Psoas muscle (tissue), 8 donors: Measurements from ENCODE around the gene PPFIBP2. TPM values are rescaled to one million over a fixed set of nuclear protein-coding genes. Genes with fewer than 3 reads are reported as not detected.

Source experiments
- ATAC-seq, 4 donors: fragments of 200-7000 bp; cut with Tn5 transposase; one replicate each; pipeline ENCODE4 v1.9.1; 2020; ENCODE audit warnings: moderate library complexity in 3 of 4, mild to moderate bottlenecking in 2 of 4
- DNase-seq, 2 donors: peaks; one replicate each; pipeline ENCODE4 v3.0.0-alpha.2; 2020
- H3K27ac ChIP-seq: fragments of 200-600 bp; one replicate; pipeline ENCODE4 v1.8.0; 2022
- H3K27me3 ChIP-seq, 3 donors: fragments of 200-600 bp in 1 of 3; one replicate each; pipeline versions ENCODE4 v1.6.1 to v1.8.0; 2013 to 2022; ENCODE audit warnings: low read length in 2 of 3, mild to moderate bottlenecking in 2 of 3, moderate library complexity in 1 of 3; ENCODE audit not compliant: insufficient read depth in 3 of 3
- H3K36me3 ChIP-seq, 2 donors: fragments of 200-600 bp in 1 of 2; one replicate each; pipeline versions ENCODE4 v1.6.1 to v1.8.0; 2013 to 2022; ENCODE audit warnings: low read depth in 1 of 2, mild to moderate bottlenecking in 1 of 2, moderate library complexity in 1 of 2; ENCODE audit not compliant: insufficient read depth in 1 of 2
- H3K4me1 ChIP-seq: fragments of 200-600 bp; one replicate; pipeline ENCODE4 v1.8.0; 2022
- H3K4me3 ChIP-seq: fragments of 200-600 bp; one replicate; pipeline ENCODE4 v1.8.0; 2022; ENCODE audit warnings: mild to moderate bottlenecking
- H3K9me3 ChIP-seq: fragments of 200-600 bp; one replicate; pipeline ENCODE4 v1.8.0; 2022
- WGBS, 3 donors: extraction: QIAGEN DNeasy Blood & Tissue Kit; methylation state at CpG; one replicate each; pipeline versions ENCODE4 v1.1.6 to v1.1.7; 2013; 5-methylcytosine and 5-hydroxymethylcytosine counted together
- intact Hi-C, 2 donors: fragments of 100-400 bp; cut with DNase I; formaldehyde crosslinking; loops; one replicate each; pipeline versions ENCODE4 v1.11.0 to v1.14.2; 2022
- polyA plus RNA-seq, 3 donors: library from polyadenylated mRNA; stranded (reverse); fragments of 200-250 nt; gene quantifications; one replicate each; pipeline ENCODE4 v1.2.3, GENCODE V29; 2013
- total RNA-seq, 4 donors: library from RNA; stranded (reverse); fragmentation: NEBNext Ultra II Directional in 2 of 4; extraction: Animal tissue kit (Norgen Biotek cat#: 25700) in 2 of 4; gene quantifications; one replicate each; pipeline versions ENCODE4 v1.2.1 to v1.2.4, GENCODE V29; 2021 to 2023
- TF ChIP-seq, protein P1 (sequence below): fragments of 200-600 bp; IDR thresholded peaks from one replicate; pipeline ENCODE4 v1.8.0; 2022; ENCODE audit warnings: antibody characterized with exemption
- donor health status: healthy with polysubstance abuse.
- donor health status: DM: no; HTN: no; CAD: no; lungs with moderate emphysema.
- donor health status: Bipolar disorder and iron deficiency.
- donor health status: healthy.
- donor health status: DM: yes; HTN: yes; CAD: no.
- donor health status: DM: no; HTN: no; CAD: no.
- donor health status: DM: no; HTN: no; CAD: no.
- donor health status: DM: yes; HTN: yes; CAD: no.

Gene PPFIBP2
- total and polyA plus RNA-seq, 7 donors = 7.4 to 54.8 (median 19.7) TPM

GRCh38 chr11:7583248-7583647, 69.4 kb downstream of the PPFIBP2 start:
- intact Hi-C loops = loop anchor here in 1 of 2 donors (10.0 kb wide), 1 partner anchor 1728 kb away; the partner anchor contains the start of gene OR52E8
- WGBS, 3 donors = 76 to 80% (median 78%) methylated on average over 3 of the region's 3 CpGs

DNA sequence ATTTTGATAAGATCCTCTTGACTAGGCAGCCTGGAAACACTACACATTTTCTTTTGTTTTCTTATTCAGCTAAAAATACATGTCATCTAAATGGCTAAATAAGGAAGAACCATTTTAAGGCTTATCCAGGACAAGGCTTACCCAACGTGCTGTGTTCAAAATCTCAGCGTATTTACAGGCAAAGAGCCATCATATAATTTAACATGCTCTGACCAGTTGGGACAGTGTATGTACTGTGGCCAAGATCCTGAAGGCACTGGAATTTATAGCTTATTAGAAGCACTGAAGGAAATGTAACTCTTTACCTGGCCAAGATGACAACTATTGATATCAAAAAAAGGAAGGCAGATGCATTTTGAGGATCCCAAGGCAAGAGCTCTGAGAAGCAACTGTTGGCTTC, 71.1 kb downstream of the PPFIBP2 start:
- no peaks in the 10 kb centered on the region for H3K27me3 ChIP-seq
- H3K36me3 ChIP-seq = no peaks in the 10 kb centered on the region
- ATAC-seq (no peak), DNase-seq (no peak)
- TF ChIP-seq, protein P1, sequence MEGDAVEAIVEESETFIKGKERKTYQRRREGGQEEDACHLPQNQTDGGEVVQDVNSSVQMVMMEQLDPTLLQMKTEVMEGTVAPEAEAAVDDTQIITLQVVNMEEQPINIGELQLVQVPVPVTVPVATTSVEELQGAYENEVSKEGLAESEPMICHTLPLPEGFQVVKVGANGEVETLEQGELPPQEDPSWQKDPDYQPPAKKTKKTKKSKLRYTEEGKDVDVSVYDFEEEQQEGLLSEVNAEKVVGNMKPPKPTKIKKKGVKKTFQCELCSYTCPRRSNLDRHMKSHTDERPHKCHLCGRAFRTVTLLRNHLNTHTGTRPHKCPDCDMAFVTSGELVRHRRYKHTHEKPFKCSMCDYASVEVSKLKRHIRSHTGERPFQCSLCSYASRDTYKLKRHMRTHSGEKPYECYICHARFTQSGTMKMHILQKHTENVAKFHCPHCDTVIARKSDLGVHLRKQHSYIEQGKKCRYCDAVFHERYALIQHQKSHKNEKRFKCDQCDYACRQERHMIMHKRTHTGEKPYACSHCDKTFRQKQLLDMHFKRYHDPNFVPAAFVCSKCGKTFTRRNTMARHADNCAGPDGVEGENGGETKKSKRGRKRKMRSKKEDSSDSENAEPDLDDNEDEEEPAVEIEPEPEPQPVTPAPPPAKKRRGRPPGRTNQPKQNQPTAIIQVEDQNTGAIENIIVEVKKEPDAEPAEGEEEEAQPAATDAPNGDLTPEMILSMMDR = no peak
- no peak overlapping the region for H3K4me3 ChIP-seq
- peaks cover 87% of the 10 kb centered on the region for H3K4me1 ChIP-seq
- intact Hi-C loops = loop anchor here in 1 of 2 donors (10.0 kb wide), 1 partner anchor 1730 kb away; the partner anchor contains the start of gene OR52E8
- WGBS, 3 donors = 20 to 40% (median 35%) methylated on average over 2 of the region's 2 CpGs
- H3K9me3 ChIP-seq = no peaks in the 10 kb centered on the region
- peak overlapping the region; percentile 10 for H3K27ac ChIP-seq

More at GRCh38 chr11:7583248-7583647, 69.4 kb downstream of the PPFIBP2 start:
- DNase-seq (no peak), ATAC-seq (peak in 3 of 4 donors; percentile 35 to 42 (median 37))
- no peaks in the 10 kb centered on the region for H3K36me3 ChIP-seq
- no peak overlapping the region for H3K4me3 ChIP-seq
- no peaks in the 10 kb centered on the region for H3K27me3 ChIP-seq
- peak overlapping the region; percentile 90 for H3K27ac ChIP-seq
- TF ChIP-seq, protein P1 = no peak
- H3K4me1 ChIP-seq = peaks cover 91% of the 10 kb centered on the region
- H3K9me3 ChIP-seq = no peaks in the 10 kb centered on the region

GRCh38 chr11:7585816-7586215, 72.0 kb downstream of the PPFIBP2 start:
- H3K4me1 ChIP-seq = peaks cover 86% of the 10 kb centered on the region
- WGBS, 3 donors = 40 to 63% (median 50%) methylated on average over 2 of the region's 2 CpGs
- TF ChIP-seq, protein P1 = no peak

DNA sequence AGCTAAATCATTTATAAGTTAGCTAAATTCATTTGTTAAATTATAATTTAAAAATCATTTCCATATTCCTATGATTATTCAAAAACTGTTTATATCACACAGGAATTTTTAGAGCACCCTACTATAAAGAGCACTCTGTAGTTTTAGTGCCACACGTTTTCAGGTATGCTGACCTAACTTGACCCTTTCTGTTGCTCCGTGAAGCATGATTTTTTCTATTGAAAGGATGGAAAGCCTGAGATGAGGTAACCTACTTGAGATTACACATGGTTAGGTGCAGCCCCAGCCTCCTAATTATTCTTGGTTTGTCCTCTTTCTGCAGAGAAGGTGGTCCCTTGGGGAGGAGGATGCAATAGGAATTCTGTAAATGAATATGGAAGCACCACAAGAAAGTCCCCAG, 72.6 kb downstream of the PPFIBP2 start:
- Histone ChIP-seq H3K4me3 (no peak overlapping the region), H3K27me3 (no peaks in the 10 kb centered on the region), H3K36me3 (no peaks in the 10 kb centered on the region), H3K4me1 (peaks cover 80% of the 10 kb centered on the region), H3K9me3 (no peaks in the 10 kb centered on the region), H3K27ac (no peak overlapping the region)
- TF ChIP-seq, protein P1 = no peak
- intact Hi-C loops = loop anchor here in 1 of 2 donors (10.0 kb wide), 1 partner anchor 1732 kb away; the partner anchor contains the start of gene OR52E8
- no peak for ATAC-seq
- WGBS, 3 donors = 25 to 33% (median 32%) methylated on average over 2 of the region's 2 CpGs
- no peak for DNase-seq

More at GRCh38 chr11:7585816-7586215, 72.0 kb downstream of the PPFIBP2 start:
- Histone ChIP-seq H3K4me3 (no peak overlapping the region), H3K27ac (no peak overlapping the region), H3K27me3 (no peaks in the 10 kb centered on the region), H3K36me3 (no peaks in the 10 kb centered on the region), H3K9me3 (no peaks in the 10 kb centered on the region)
- ATAC-seq (no peak), DNase-seq (no peak)
- intact Hi-C loops = loop anchor here in 1 of 2 donors (10.0 kb wide), 1 partner anchor 1731 kb away; the partner anchor contains the start of gene OR52E8

DNA sequence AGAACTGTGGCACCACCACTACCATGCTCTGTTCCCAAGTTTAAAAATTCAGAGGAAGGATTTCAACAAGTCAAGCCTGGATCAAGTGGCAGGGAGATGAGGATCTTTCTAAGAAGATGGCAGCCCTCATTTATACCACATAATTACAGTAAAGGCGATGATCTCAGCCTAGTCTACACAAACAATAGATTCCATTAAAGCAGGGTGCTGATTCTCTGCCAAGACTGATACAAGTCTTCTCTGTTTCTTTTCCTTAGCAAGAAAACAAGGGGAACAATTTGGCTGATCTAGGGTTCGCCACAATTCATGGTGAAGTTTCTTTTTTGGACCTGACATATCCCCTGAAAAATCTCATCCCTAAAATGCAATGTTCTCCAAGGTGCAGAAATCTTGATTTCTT, 73.9 kb downstream of the PPFIBP2 start:
- ATAC-seq (no peak), DNase-seq (no peak)
- TF ChIP-seq, protein P1 = no peak
- H3K36me3 ChIP-seq = no peaks in the 10 kb centered on the region
- no peak overlapping the region for H3K4me3 ChIP-seq
- peaks cover 79% of the 10 kb centered on the region for H3K4me1 ChIP-seq
- WGBS, 3 donors = 92 to 93% (median 92%) methylated on average over 2 of the region's 2 CpGs
- intact Hi-C loops = loop anchor here in 1 of 2 donors (10.0 kb wide), 1 partner anchor 1733 kb away; the partner anchor contains the start of gene OR52E8
- no peaks in the 10 kb centered on the region for H3K27me3 ChIP-seq
- no peaks in the 10 kb centered on the region for H3K9me3 ChIP-seq
- no peak overlapping the region for H3K27ac ChIP-seq
